Muscle of back (tissue), 11 donors: Measurements from ENCODE around the gene GUCA2A. TPM values are rescaled to one million over a fixed set of nuclear protein-coding genes. Genes with fewer than 3 reads are reported as not detected.

Experiments
- DNase-seq, 3 donors: peaks; one replicate each; pipeline versions ENCODE4 v3.0.0 to v3.0.0-alpha.2; 2013
- polyA plus RNA-seq, 10 donors: library from polyadenylated mRNA; unstranded; fragments of 120-200 nt; gene quantifications; one replicate each; pipeline ENCODE4 v1.2.1, GENCODE V29; 2013; ENCODE audit not compliant: insufficient read length in 10 of 10

The GUCA2A gene
- polyA plus RNA-seq, 10 donors: not detected

DNA sequence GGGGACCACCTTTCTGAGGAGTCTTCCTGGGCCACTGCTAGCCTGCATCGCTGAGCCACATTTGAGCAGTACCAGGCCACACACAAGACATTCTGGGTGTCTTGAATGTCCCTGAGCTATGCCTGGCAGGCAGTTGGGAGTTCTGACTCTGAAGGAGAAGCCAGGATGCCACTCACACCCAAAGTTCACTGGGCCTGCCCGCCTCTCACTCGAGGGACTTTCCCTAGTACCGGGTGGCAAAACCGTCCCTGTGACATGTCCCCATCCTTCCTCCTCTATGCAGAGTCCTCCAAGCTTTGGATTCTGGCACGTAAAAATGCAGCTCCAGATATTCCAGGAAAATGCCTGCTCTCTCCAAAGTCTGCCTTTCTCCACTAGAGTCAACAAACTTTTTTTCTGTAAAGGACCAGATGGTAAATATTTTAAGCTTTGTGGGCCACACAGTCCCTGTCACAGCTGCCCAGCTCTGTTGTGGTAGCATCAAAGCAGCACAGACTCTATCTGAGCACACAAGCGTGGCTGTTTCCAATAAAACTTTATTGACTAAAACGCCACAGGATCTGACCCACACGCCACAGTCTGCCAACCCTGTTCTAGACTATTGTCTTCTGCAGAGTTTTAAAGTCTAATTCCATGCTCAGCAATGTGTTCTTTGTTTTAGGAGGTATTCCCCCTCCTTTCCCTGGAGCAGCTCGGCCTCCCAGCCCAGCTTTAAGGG lies 30.6 kb downstream of the GUCA2A start:
- DNase-seq: no peak

DNA sequence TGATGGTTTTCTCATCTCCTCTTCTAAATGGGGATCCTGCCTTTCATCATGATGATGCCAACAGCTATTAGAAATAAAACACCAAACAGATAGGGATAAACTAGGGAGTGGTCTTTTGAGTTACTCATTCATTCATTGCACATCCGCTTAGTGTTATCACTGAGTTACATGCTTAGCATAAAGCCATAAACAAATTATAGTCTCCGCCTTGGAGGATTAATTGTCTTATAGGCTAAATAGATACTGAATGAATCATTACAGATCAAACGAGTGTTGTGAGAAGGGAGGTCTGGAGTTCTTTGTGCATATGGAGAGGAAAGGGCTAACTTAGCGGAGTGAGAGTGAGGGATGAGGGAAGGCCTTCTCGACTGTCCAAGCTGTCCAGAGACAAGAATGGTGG lies 31.2 kb downstream of the GUCA2A start:
- no peak for DNase-seq

DNA sequence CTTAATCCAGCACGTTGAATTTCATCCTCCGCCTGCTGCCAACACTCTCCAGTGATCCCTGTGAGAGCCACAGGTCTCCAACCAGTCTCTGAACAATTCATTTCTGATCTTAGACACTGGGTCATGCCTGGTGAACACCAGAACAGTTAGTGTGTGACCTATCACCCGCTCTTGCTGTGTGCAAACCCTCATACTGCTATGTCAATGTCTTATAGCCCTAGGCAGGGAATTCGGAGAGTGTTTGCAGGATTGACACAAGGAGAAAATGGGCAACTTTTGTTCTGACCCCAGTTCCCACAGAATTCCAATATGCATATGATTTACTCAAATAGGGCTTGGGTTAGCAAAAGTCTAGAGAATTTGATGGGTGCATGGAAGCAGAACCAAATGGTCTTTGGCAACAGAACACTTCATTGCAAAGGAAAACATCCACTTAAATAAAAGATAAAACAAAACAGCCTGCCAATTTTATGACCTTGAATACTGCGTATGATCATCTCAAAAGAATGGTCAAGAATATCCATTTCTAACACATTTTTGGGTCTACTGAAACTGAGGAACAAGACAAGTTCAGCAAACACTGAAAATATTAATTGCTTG lies 34.4 kb downstream of the GUCA2A start:
- DNase-seq: no peak

DNA sequence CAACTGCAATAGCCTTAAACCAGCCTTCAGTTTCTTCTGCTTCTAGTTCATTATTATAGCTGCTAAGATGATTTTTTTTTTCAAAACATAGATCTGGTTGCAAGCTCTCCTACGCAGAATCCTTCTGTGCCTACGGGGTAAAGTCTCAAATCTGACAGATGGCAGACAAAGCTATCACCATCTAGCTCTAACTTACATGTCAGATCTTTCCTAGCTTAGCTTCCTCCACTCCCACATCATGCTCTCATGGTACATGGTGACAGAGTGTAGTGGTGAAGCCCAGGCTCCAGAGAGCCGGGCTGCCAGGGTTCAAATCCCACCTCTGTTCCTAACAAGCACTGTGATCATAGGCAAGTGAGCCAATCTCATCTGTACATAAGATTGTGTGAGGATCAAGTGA lies 35.6 kb downstream of the GUCA2A start:
- DNase-seq: no peak

DNA sequence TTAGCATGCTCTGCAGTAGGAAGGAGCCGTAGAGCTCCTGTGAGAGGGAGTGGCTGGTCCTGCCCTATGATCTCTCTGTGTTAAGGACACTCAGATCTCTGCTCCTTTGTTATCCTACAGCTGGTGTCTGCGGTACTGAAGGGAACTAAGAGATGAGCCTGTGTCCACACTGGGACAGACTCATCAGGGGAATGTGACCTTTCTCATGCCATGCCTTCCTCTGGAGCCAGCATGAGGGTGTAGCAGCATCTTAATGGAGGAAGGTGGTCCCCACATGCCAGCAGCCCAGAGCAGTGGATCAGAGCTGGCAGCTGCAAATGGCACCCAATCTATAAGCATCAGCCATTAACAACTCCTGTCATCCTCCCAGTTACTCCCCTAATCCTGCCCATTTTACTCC lies 36.0 kb downstream of the GUCA2A start:
- no peak for DNase-seq

DNA sequence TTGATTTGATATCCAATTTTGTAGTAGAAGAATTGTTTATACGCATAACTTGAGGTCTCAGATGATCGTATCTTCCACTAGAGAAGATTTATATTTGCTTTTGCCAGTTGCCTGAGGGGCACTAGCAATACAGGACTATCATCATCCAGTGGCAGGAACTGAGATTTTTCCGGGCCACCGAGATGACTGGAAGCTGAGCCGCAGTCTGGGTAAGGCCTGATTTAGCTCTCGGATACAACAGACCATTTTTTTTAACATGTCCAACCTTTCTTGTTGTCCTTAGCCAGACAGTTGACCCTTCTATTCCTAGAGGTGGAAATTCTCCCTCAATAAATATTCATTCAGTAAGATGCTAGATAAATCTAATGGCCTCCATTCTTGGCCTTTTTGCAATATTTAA lies 36.8 kb downstream of the GUCA2A start:
- DNase-seq: no peak

DNA sequence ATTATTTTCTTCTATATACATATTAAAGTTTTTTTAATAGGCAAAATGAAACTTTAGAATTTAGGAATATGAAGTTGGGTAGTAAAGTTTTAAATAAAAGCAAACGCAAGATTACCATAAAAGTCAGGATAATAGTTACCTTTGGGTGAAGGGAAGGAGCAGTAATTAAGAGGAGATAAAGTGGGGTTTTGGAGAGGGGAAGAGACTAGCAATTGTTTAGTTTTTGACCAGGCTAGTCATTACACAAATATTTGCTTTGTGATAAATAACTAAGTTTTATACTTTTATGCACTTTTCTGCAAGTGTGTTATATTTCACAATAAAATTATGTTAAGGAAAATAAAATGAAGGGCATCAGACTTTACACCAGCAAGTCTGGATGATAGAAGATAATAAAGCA lies 39.0 kb downstream of the GUCA2A start:
- no peak for DNase-seq

DNA sequence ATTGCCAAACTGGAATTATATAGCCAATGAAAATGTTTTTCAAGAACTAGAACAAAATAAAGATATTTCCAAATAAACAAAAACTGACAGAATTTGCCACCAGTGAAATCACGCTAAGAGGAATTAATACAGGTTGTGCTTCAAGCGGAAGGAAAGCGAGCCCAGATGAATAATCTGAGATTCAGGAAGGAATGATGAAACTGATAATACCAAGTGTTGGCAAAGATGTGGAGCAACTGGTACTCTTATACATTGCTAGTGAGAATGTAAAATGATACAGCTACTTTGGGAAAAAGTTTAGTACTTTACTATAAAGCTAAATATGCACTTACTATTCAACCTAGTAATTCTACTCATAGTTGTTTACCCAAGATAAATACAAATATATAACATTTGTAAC lies 42.1 kb downstream of the GUCA2A start:
- DNase-seq: no peak

DNA sequence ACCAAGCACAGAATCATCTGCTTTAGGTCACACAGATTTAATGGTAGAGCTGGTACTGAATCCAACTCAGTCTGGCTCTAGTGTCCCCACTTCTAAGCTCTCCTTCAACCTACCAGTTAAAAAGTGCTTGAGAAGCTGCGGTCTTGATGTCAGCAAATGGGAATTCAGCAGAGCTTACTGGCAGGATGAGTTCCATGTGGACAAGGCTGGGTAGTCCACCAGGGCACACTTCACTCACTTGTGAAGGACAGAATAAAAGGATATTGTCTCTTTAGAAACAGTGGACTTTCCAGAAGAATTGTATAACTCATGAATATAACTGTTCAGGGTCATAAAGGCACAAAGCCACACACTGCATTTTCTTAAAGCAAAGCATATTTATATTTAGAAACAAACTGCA lies 46.4 kb downstream of the GUCA2A start:
- DNase-seq: no peak

DNA sequence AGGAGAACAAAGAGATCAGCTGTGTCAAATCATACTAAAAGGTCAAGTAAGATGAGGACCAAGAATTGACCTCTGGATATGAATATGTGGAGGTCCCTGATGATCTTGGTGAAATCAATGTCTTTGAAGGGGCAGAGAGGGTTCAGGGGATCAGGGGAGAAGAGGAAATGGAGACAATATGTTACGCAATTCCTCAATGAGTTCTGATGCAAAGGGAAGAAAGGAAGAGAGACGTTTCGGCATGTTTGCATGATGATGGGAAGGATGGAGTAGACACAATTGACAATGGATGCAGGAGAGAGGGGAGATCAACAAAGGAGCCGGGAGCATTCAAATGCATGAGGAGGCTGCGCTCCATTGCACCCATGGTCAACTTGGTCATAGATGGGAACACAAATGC lies 47.3 kb downstream of the GUCA2A start:
- DNase-seq: no peak

DNA sequence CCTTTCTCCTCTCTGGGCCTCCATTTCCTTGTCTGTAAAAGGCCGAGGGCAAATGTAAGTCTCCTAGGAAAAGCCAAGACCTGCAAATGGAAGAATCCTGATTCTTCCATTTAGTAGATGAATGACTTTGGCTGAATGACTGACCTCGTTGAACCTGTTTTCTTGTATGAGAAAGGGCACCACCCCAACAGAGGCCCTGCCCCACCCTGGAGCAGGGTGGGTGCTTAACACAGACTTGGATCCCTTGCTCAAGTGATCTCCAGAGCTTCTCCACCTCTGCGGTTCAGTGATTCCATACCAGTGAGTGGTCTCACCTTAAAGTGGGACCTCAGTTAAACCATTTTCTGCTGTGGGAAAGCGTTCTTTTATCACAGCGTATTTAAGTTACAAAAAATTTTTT lies 50.3 kb downstream of the GUCA2A start:
- no peak for DNase-seq

Other genes with a start within 250 kb of the GUCA2A start
- gene HIVEP3, start 245.8 kb downstream of the GUCA2A start, polyA plus RNA-seq: 1 to 10 TPM; 1.9 to 3.8 (median 2.7) TPM
- not detected for gene GUCA2B, start 11.3 kb downstream of the GUCA2A start, polyA plus RNA-seq
- gene FOXJ3, start 170.5 kb upstream of the GUCA2A start, polyA plus RNA-seq: 10 to 100 TPM; 27.1 to 45.8 (median 36.9) TPM
- 1 to 10 TPM in 7 of 10 donors, under 1 TPM in 3; 0.67 to 2.2 (median 1.4) TPM for gene RIMKLA, start 216.0 kb upstream of the GUCA2A start, polyA plus RNA-seq